ENCODE results near the gene CA14.

CA14 gene

GRCh38 chr1:150256198-150256553 is 1.4 kb upstream of the CA14 start:
- Histone ChIP-seq H4K20me1 (ENCODE audit: low read depth, low read length) (no peaks in the 10 kb centered on the region), H3K4me3 (ENCODE audit: insufficient read depth, low read length, poor library complexity, severe bottlenecking) (no peak overlapping the region), H3K9ac (ENCODE audit: low read length) (no peak overlapping the region), H3K4me2 (ENCODE audit: low read depth, low read length, poor library complexity, severe bottlenecking) (peak overlapping the region; percentile 50), H3K9me3 (ENCODE audit: insufficient read depth, low read length) (no peaks in the 10 kb centered on the region), H3K27ac (ENCODE audit: low read depth, low read length) (no peak overlapping the region), H3K9me2 (replicated peaks; ENCODE audit: insufficient read depth, low read length) (no peaks in the 10 kb centered on the region), H3K79me2 (ENCODE audit: insufficient read depth, low read length) (no peaks in the 10 kb centered on the region), H3K27me3 (ENCODE audit: low read length) (no peaks in the 10 kb centered on the region), H3F3A (ENCODE audit: insufficient read depth) (no peaks in the 10 kb centered on the region), H2AFZ (ENCODE audit: low read depth, low read length, severe bottlenecking) (no peak overlapping the region), H3K36me3 (ENCODE audit: low read length) (no peaks in the 10 kb centered on the region)
- no peak for TF ChIP-seq EZH2phosphoT487 (conservative IDR thresholded peaks at IDR 0.05; ENCODE audit: low read length)
- TF ChIP-seq CTCF (IDR thresholded peaks at IDR 0.05; ENCODE audit: insufficient read depth, low read length, poor library complexity, severe bottlenecking) = no peak

GRCh38 chr1:150256554-150257341 is 826 bp upstream of the CA14 start:
- Histone ChIP-seq H3F3A (ENCODE audit: insufficient read depth) (no peaks in the 10 kb centered on the region), H3K4me2 (ENCODE audit: low read depth, low read length, poor library complexity, severe bottlenecking) (no peak overlapping the region), H3K9ac (ENCODE audit: low read length) (no peak overlapping the region), H3K9me3 (ENCODE audit: insufficient read depth, low read length) (no peaks in the 10 kb centered on the region), H3K27ac (ENCODE audit: low read depth, low read length) (no peak overlapping the region), H2AFZ (ENCODE audit: low read depth, low read length, severe bottlenecking) (no peak overlapping the region), H3K79me2 (ENCODE audit: insufficient read depth, low read length) (no peaks in the 10 kb centered on the region), H3K4me3 (ENCODE audit: insufficient read depth, low read length, poor library complexity, severe bottlenecking) (no peak overlapping the region), H3K27me3 (ENCODE audit: low read length) (no peaks in the 10 kb centered on the region), H3K9me2 (replicated peaks; ENCODE audit: insufficient read depth, low read length) (no peaks in the 10 kb centered on the region), H4K20me1 (ENCODE audit: low read depth, low read length) (no peaks in the 10 kb centered on the region), H3K36me3 (ENCODE audit: low read length) (no peaks in the 10 kb centered on the region)
- TF ChIP-seq EZH2phosphoT487 (conservative IDR thresholded peaks at IDR 0.05; ENCODE audit: low read length) (no peak), CTCF (IDR thresholded peaks at IDR 0.05; ENCODE audit: insufficient read depth, low read length, poor library complexity, severe bottlenecking) (no peak)

GRCh38 chr1:150259217-150259616 is 1.6 kb downstream of the CA14 start:
- Histone ChIP-seq H4K20me1 (ENCODE audit: low read depth, low read length) (no peaks in the 10 kb centered on the region), H3K79me2 (ENCODE audit: insufficient read depth, low read length) (no peaks in the 10 kb centered on the region), H3K36me3 (ENCODE audit: low read length) (no peaks in the 10 kb centered on the region), H3K9me3 (ENCODE audit: insufficient read depth, low read length) (no peaks in the 10 kb centered on the region), H3K9me2 (replicated peaks; ENCODE audit: insufficient read depth, low read length) (no peaks in the 10 kb centered on the region), H3K9ac (ENCODE audit: low read length) (no peak overlapping the region), H2AFZ (ENCODE audit: low read depth, low read length, severe bottlenecking) (no peak overlapping the region), H3K4me2 (ENCODE audit: low read depth, low read length, poor library complexity, severe bottlenecking) (no peak overlapping the region), H3K27ac (ENCODE audit: low read depth, low read length) (no peak overlapping the region), H3F3A (ENCODE audit: insufficient read depth) (no peaks in the 10 kb centered on the region), H3K27me3 (ENCODE audit: low read length) (no peaks in the 10 kb centered on the region), H3K4me3 (ENCODE audit: insufficient read depth, low read length, poor library complexity, severe bottlenecking) (no peak overlapping the region)
- TF ChIP-seq CTCF (IDR thresholded peaks at IDR 0.05; ENCODE audit: insufficient read depth, low read length, poor library complexity, severe bottlenecking) = no peak
- TF ChIP-seq EZH2phosphoT487 (conservative IDR thresholded peaks at IDR 0.05; ENCODE audit: low read length) = no peak

All from SU-DHL-6 (cell line).